OCI-LY3 (cell line): ENCODE data around the gene TNRC6C.

Experiments used
- H2AFZ ChIP-seq: fragments of 200-600, 300-600 bp; shearing (Covaris generic); 2 replicates; pipeline ENCODE4 v1.6.0; 2014; ENCODE audit warnings: antibody characterized with exemption, low read depth, low read length
- H3K27ac ChIP-seq: fragments of 200-600, 300-600 bp; sonication (generic); 2 replicates; pipeline ENCODE4 v1.5.1; 2014; ENCODE audit warnings: mild to moderate bottlenecking, low read length, moderate library complexity, mixed read lengths
- H3K27me3 ChIP-seq: fragments of 200-600, 300-600 bp; sonication (generic); 2 replicates; pipeline ENCODE4 v1.6.1; 2014; ENCODE audit warnings: low read depth, low read length, mixed read lengths
- H3K36me3 ChIP-seq: fragments of 200-600, 300-600 bp; sonication (generic); replicated peaks from 2 replicates; pipeline ENCODE3; 2014; ENCODE audit warnings: low read depth, low read length, mixed read lengths
- H3K4me1 ChIP-seq: fragments of 300-600, 200-600 bp; sonication (generic); 2 replicates; pipeline ENCODE4 v1.6.1; 2014; ENCODE audit warnings: low read length, mixed read lengths
- H3K4me2 ChIP-seq: fragments of 200-600, 300-600 bp; sonication (generic); 2 replicates; pipeline ENCODE4 v1.6.1; 2014; ENCODE audit warnings: low read length, mixed read lengths
- H3K4me3 ChIP-seq: fragments of 300-600, 200-600 bp; sonication (generic); 2 replicates; pipeline ENCODE4 v1.5.1; 2014; ENCODE audit warnings: antibody characterized with exemption, mild to moderate bottlenecking, low read length, moderate library complexity
- H3K79me2 ChIP-seq: fragments of 300-600, 200-600 bp; shearing (Covaris generic); 2 replicates; pipeline ENCODE4 v1.6.1; 2014; ENCODE audit warnings: mild to moderate bottlenecking, low read length, mixed read lengths
- H3K9ac ChIP-seq: fragments of 300-600, 200-600 bp; shearing (Covaris generic); 2 replicates; pipeline ENCODE4 v1.6.0; 2014; ENCODE audit warnings: mild to moderate bottlenecking, low read length, moderate library complexity
- H3K9me3 ChIP-seq: fragments of 200-600, 300-600 bp; shearing (Covaris generic); 2 replicates; pipeline ENCODE4 v1.6.1; 2014; ENCODE audit warnings: low read length, mixed read lengths; ENCODE audit not compliant: insufficient read depth
- H4K20me1 ChIP-seq: fragments of 200-600, 300-600 bp; sonication (generic); 2 replicates; pipeline ENCODE4 v1.6.1; 2016; ENCODE audit warnings: low read length, mixed read lengths; ENCODE audit not compliant: insufficient read depth
- CTCF ChIP-seq: fragments of 200-600, 300-600 bp; sonication (generic); IDR thresholded peaks from 2 replicates; pipeline ENCODE4 v1.5.1; 2014; ENCODE audit warnings: antibody characterized with exemption, low read length, low read depth
- EZH2phosphoT487 ChIP-seq: fragments of 200-600 bp; shearing (Covaris generic); IDR thresholded peaks from 2 replicates; pipeline ENCODE4 v1.6.1; 2018; ENCODE audit warnings: antibody characterized with exemption, mixed run types, low read depth

Gene TNRC6C

GRCh38 chr17:77942112-77942988, 16.2 kb upstream of the TNRC6C start:
- Histone ChIP-seq H4K20me1 (no peaks in the 10 kb centered on the region), H3K9me3 (no peaks in the 10 kb centered on the region), H3K9ac (no peak overlapping the region), H3K27me3 (peaks cover 41% of the 10 kb centered on the region), H3K4me1 (no peaks in the 10 kb centered on the region), H3K79me2 (no peaks in the 10 kb centered on the region), H3K27ac (no peak overlapping the region), H3K4me2 (no peak overlapping the region), H2AFZ (no peak overlapping the region), H3K36me3 (no peaks in the 10 kb centered on the region), H3K4me3 (no peak overlapping the region)
- TF ChIP-seq EZH2phosphoT487 (no peak), CTCF (no peak)

- Histone ChIP-seq H3K27me3 (peaks cover 43% of the 10 kb centered on the region), H3K9me3 (no peaks in the 10 kb centered on the region), H4K20me1 (no peaks in the 10 kb centered on the region), H3K9ac (no peak overlapping the region), H3K79me2 (no peaks in the 10 kb centered on the region), H3K4me1 (no peaks in the 10 kb centered on the region), H2AFZ (no peak overlapping the region), H3K27ac (no peak overlapping the region), H3K4me3 (no peak overlapping the region), H3K36me3 (no peaks in the 10 kb centered on the region), H3K4me2 (no peak overlapping the region)
- TF ChIP-seq CTCF = no peak
- no peak for TF ChIP-seq EZH2phosphoT487
Observed at GRCh38 chr17:77943971-77944370, 14.5 kb upstream of the TNRC6C start.

- Histone ChIP-seq H2AFZ (no peak overlapping the region), H3K9ac (no peak overlapping the region), H3K4me2 (no peak overlapping the region), H3K36me3 (no peaks in the 10 kb centered on the region), H3K9me3 (no peaks in the 10 kb centered on the region), H3K4me3 (no peak overlapping the region), H3K27me3 (peaks cover 45% of the 10 kb centered on the region), H3K79me2 (no peaks in the 10 kb centered on the region), H3K27ac (no peak overlapping the region), H3K4me1 (no peaks in the 10 kb centered on the region), H4K20me1 (no peaks in the 10 kb centered on the region)
- TF ChIP-seq CTCF (no peak), EZH2phosphoT487 (no peak)
Observed at GRCh38 chr17:77944390-77945222, 13.9 kb upstream of the TNRC6C start.

- Histone ChIP-seq H3K4me1 (no peaks in the 10 kb centered on the region), H3K9ac (no peak overlapping the region), H3K79me2 (no peaks in the 10 kb centered on the region), H4K20me1 (no peaks in the 10 kb centered on the region), H3K27me3 (peaks cover 50% of the 10 kb centered on the region), H3K4me2 (no peak overlapping the region), H3K9me3 (no peaks in the 10 kb centered on the region), H3K27ac (no peak overlapping the region), H3K36me3 (no peaks in the 10 kb centered on the region), H2AFZ (no peak overlapping the region), H3K4me3 (no peak overlapping the region)
- no peak for TF ChIP-seq CTCF
- TF ChIP-seq EZH2phosphoT487 = no peak
Observed at GRCh38 chr17:77946900-77947645, 11.4 kb upstream of the TNRC6C start.
